ENCODE results near the gene FAM110D. TPM values are rescaled to one million over a fixed set of nuclear protein-coding genes. Genes with fewer than 3 reads are reported as not detected.

FAM110D gene
- total and polyA plus RNA-seq, 2 of the 8 experiments (the other 6 are each of a cell fraction or from before 2014, with no cell fraction given): 0.21 to 0.48 TPM

DNA sequence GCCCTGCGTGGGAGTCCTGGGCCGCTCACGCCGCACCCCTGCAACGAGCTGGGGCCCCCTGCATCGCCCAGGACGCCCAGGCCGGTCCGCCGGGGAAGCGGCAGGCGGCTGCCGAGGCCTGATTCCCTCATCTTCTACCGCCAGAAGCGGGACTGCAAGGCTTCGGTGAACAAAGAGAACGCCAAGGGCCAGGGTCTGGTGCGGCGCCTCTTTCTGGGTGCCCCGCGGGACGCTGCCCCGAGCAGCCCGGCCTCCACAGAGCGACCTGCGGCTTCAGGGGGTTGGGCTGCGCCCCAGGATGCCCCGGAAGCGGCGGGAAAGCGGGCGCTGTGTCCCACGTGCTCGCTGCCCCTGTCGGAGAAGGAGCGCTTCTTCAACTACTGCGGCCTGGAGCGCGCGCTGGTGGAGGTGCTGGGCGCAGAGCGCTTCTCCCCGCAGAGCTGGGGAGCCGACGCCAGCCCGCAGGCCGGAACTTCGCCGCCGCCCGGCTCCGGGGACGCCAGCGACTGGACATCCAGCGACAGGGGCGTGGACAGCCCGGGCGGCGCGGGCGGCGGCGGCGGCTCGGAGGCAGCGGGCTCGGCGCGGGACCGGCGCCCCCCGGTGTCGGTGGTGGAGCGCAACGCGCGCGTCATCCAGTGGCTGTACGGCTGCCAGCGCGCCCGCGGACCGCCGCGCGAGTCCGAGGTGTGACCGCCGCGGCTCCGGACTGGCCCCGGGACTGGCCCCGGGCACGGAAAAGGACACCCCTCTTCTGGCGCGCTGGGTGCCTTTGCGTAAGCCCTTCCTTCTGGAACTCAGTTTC, 2.7 kb downstream of the FAM110D start (continued):
- TF ChIP-seq, protein P1, sequence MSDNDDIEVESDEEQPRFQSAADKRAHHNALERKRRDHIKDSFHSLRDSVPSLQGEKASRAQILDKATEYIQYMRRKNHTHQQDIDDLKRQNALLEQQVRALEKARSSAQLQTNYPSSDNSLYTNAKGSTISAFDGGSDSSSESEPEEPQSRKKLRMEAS (IDR thresholded peaks at IDR 0.05): peak; percentile 99
- TF ChIP-seq BRCA1 (IDR thresholded peaks at IDR 0.05; ENCODE audit: low read depth, low read length) (no peak), CREB1 (IDR thresholded peaks at IDR 0.05) (no peak), SIN3A (conservative IDR thresholded peaks at IDR 0.05 in 1 of 2, IDR thresholded peaks at IDR 0.05 in 1 of 2; ENCODE audit: low read depth in 1 of 2, low read length in 2 of 2) (no peak), FOSL1 (IDR thresholded peaks at IDR 0.05; ENCODE audit: insufficient read depth, low read depth, low read length) (no peak), RBBP5 (IDR thresholded peaks at IDR 0.05; ENCODE audit: borderline replicate concordance, low read depth, low read length) (peak; percentile 42; the same call in 1 of the 2 replicates), TEAD4 (IDR thresholded peaks at IDR 0.05; ENCODE audit: low read depth, low read length) (no peak), GABPA (IDR thresholded peaks at IDR 0.05; ENCODE audit: borderline replicate concordance, insufficient read depth, low read length) (no peak), BCL11A (IDR thresholded peaks at IDR 0.05; ENCODE audit: low read depth in 2 of 2, low read length in 2 of 2) (no peak), SP4 (IDR thresholded peaks at IDR 0.05; ENCODE audit: low read length) (no peak), NRF1 (IDR thresholded peaks at IDR 0.05; ENCODE audit: low read depth, low read length) (no peak), POLR2AphosphoS5 (IDR thresholded peaks at IDR 0.05; ENCODE audit: low read depth, low read length) (no peak), CBX5 (IDR thresholded peaks at IDR 0.05; ENCODE audit: low read depth, low read length) (no peak)
